ENCODE results near the gene TMEM117.
"Not testable (repeated sequence)": the region's sequence is repeated elsewhere in the genome, so short reads cannot be mapped to it uniquely, and the experiment has no call there.

Gene TMEM117

DNA sequence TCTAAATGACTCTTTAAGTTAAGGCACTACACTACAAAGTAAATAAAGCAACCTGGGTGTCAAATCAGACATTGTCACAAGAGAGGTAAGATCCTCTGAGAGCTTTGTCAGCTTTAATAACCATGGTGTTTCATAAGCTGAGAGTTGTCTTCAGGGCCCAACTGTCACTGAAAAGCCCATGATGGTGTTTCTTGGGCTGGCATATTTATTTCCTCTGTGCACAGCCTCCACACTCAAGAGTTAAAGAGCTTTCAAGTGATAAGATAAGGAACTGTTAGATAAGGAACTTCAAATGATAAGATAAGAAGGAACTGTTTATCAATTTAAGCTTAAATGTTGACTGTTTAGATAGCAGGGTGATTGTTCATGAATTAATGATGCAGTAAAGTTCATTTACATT, 495.4 kb downstream of the TMEM117 start:
- no peak for DNase-seq

GRCh38 chr12:44334347-44334746, 498.5 kb downstream of the TMEM117 start:
- DNase-seq: no peak

DNA sequence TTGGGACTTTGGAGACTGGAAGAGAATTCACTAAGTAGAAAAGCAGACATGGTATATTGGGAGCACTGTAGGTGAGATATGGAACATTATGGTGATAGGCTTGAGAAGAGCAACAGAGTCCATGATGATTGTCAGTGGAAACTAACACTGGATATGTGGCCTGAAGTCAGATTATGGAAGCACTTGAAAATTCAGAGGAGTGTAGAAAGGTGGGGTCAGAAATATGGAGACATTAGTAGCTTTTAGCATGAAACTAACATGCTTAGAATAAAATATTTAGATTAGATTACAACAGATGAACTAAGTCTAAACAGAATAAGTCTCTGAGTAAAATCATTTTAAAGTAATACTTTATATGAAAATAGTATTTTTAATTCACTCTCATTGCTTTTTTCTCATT, 499.1 kb downstream of the TMEM117 start:
- DNase-seq: no peak

- DNase-seq: no peak
These were observed 500.7 kb downstream of the TMEM117 start for GRCh38 chr12:44336577-44336976.

DNA sequence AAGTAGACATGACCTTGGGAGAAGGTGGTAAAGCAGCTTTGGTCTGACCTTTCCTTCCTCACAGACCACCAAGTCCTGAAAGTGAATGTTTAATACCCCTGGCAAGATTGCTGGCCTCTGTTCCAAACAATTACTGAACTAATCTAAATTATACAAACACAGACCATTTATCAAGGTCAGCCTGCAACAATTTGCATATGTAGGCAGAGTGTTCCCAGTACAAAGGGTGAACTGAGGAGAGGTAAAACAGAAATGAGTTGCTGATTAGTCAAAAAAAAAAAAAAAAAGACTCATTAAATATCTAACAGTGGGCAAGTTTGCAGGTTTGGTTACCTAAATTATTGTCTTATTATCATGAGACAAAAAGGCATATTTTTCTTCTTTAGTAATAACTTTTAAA, 506.5 kb downstream of the TMEM117 start:
- DNase-seq: no peak

DNA sequence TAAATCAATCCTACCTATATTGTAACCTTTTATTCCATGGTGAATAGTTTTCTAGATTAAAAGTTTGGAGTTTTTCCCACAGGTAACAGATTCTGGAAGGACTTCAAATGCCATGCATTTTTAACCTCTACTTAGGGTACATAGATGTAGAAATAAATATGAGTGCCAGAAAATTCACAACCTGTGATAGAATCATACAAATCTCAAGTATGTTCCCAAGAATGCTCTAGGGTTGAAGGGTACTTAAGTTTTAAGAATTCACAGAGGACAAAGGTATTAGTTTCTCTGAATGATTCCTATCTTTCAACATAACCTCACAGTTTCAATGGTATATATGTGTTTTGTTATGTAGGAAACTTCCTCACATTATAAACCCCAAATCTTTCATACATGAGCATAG, 511.3 kb downstream of the TMEM117 start:
- DNase-seq: no peak

GRCh38 chr12:44357494-44357893, 521.6 kb downstream of the TMEM117 start:
- DNase-seq: no peak

DNA sequence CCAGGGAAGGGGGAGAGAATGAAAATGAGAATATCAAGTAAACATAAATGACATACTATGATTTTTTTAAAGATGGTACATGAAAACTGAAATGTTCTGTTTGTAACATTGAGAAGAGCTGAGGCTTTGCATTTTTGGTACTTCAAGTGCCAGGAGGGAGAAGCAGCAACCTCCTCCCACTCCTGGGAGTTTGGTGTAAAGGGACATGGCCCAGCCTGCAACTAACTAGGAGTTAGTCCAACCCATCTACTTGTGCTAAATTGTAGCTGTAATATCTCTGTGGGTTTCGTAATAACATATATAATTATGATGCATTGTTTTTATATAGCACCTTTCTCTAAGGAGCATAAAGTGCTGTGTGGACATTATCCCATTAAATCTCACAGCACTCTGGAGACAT, 522.8 kb downstream of the TMEM117 start:
- no peak for DNase-seq

GRCh38 chr12:44362947-44363346, 527.1 kb downstream of the TMEM117 start:
- no peak for DNase-seq

DNA sequence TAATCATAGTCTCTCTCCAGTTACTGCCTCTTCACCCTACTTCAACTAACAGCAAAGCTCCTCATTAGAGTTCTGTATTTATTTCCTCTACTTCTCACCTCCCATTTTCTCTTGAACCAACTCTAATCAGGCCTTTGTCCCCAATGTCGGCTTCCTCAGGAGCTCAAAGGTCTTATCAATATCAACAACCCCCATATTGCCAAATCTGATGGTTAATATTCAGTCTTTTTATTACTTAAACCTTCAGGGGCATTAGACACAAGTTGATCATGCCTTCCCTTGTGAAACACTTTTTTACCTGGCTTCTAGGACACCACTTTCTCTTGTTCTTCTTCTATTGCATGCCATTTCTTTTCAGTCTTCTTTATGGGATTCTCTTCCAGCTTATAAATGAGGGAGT, 531.3 kb downstream of the TMEM117 start:
- no peak for DNase-seq

DNA sequence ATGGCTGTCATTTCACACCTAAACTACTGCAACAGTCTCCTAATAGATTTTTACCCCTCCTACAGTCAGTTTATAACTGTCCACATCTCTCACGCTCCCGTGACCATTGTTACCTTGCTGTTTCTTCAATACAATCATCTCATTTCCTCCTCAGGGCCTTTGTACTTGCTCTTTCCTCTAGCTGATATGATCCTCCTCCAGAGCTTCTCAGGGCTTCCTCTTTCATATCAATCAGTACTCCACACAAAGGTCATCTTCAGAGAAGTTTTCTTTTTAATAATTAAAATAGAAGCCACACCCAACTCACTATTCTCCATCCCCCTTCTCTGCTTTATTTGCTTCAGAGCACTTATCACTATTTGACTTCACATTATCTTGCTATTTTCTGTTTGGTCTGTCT, 532.0 kb downstream of the TMEM117 start:
- no peak for DNase-seq

DNA sequence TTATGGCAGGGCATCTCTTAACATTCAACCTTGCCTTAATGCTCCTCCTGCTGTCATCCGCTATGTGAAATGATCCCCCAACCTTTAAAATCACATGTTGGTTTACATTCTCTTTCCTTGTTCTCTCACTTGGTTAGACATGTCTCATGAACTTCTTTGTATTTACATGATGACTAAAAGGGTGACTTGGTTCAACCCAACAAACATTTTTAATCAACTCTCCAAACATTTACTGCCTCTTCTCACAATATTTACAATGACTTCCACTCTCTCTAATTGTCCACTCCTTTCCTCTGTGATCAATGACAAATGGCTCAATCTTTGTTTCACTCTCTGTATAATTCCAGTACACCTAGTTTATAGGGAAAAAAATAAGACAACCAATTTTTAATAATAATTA, 534.1 kb downstream of the TMEM117 start:
- no peak for DNase-seq

DNA sequence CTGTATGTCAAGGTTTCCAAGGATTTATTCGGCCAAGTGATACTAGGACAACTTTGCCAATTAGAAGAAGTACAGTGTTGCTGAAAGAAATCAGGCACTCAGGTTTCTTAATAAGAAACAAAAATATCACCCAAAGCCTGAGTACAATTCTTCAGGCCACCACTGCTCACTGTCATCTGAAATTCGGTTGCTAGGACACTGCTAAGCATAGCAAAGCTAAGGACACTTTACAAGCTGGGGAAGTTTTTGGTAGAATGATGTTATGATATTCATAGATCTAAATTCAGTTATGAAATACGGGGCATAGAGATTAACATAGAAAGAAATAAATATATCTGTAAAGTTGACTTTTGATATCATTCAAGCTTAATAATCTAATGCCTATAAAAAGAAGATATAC, 535.1 kb downstream of the TMEM117 start:
- DNase-seq: no peak

DNA sequence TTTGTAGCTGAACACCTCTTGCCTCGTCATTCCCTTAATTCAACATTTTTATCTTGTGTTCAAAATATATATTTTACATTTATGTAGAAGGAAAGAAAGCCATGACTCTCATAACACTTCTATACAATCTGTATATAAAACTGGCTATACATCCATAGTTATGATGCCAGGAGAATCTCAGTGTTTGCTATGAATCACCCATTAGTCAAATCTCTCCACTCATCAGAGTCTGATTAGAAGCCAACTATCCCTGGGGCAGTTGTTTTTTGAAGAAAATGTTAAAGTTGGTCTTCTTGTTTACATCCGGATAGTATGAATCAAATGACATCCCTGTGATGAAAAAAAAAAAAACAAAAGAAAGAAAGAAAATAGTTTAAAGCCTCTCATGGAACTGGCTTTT, 536.4 kb downstream of the TMEM117 start:
- no peak for DNase-seq

DNA sequence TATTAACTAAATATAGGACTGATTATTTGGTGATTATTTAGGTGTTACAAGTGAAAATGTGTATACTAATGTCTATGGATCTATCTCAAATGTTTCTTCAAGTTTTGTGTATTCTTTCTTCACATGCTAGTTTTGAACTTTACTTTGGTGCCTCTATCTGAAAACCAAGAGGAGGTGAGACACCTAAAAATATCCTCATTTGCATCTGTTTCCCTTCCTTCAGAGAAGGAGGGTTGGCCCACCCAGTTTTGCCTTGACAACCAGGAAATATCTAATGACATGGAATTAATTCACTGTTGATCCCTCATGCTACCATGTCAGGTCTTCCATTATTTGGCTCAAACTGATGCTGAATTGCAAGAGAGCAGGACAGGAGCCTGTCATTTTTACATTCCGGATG, 539.8 kb downstream of the TMEM117 start:
- no peak for DNase-seq

- no peak for DNase-seq
These were observed 541.7 kb downstream of the TMEM117 start for GRCh38 chr12:44377443-44378187.

- not testable (repeated sequence) for DNase-seq
These were observed 543.2 kb downstream of the TMEM117 start for GRCh38 chr12:44379113-44379512.

DNA sequence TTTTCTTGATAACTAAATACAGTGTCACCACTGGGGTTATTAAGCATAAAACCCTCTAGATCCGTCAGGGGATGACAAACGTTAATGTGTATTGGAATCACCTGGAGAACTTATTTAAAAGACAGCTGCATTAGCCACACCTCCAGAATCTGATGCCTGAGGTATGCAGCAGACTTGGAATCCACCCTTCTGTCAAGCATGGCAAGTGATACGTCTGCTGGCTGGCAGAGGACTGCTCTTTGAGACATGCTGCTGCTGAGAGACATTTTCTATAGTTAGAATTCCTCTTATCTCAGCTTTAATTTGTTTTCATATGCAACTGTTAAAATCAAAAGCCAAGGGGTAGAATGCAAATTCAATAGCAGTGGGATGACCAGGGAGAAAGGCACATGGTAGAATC, 544.0 kb downstream of the TMEM117 start:
- no peak for DNase-seq

GRCh38 chr12:44380861-44381260, 545.0 kb downstream of the TMEM117 start:
- no peak for DNase-seq

- DNase-seq: no peak
These were observed 545.5 kb downstream of the TMEM117 start for GRCh38 chr12:44381341-44381740.

DNA sequence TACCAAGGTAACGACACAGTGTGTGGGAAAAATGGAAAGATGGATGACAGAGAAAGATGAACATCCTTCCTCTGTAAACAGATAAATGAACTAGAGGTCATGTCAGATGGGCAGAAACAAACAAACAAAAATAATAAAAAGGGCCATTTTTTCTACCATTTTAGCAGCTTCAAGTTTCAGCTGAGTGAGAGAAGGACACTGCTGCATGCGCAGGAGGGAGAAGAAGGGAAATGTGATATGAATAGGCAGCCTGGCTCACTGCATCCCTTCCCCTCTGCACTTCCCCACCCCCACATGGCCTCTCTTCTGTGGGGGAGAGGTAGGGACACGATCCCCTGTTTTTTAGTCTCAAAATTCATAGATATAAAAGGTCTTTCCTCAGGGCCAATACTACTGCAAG, 548.3 kb downstream of the TMEM117 start:
- no peak for DNase-seq

DNA sequence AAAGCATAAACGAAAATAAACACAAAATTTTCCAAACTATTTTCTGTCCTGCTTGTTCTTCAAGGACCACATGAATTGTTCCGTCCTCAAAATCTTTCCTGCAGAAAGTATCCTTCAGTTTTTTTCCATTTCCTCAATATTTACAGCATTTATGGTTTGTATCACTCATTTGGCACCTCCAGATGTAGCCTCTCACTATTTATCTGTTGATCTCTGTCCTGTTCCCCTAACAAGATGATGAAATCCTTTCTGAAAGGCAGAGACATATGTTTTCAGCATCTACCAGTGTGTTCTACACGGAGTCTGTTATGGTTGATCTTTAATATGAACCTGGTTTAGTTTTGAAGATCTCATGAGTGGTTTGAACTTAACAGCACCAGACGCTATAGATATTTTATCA, 550.1 kb downstream of the TMEM117 start:
- no peak for DNase-seq

DNA sequence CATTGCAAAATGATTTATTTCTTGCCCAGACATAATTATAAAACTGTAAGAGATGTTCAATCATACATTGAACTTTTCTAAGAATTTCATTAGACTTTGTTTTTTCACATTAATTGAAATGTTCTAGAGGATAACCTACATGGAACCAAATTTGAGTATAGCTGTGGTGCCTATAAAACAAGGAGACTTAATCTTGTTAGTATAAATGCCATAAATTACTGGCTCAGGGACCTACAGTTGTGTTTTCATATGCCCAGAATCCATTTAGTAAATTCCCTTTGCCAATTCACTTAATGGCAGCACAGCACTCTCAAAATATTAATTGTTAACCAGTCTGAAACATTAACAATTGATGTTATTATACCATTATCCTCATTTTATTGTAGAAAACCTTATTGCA, 551.7 kb downstream of the TMEM117 start:
- DNase-seq: no peak

- DNase-seq: no peak
These were observed 553.2 kb downstream of the TMEM117 start for GRCh38 chr12:44389038-44389437.

DNA sequence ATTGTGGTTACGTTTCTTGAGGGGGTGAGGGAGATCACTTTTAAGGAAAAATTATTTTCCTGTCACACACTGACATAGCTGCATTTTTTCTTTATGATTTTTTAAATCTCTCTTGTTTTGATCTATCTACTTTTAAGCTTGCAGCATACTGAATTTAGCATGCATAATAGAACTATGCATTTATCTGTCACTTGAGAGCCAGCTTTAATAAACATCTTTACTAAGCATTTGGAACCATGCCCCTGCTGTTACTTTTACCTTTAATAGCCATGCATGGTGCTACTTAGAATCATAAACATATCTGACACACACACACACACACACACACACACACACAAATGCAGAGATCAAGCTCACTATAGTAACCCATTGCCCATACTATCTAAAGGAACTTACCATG, 554.0 kb downstream of the TMEM117 start:
- no peak for DNase-seq

- DNase-seq: no peak
These were observed 561.8 kb downstream of the TMEM117 start for GRCh38 chr12:44397631-44398030.
